Glomerular visceral epithelial cell (primary cell): ENCODE measurements around the gene NDUFS7.

Source experiments
- DNase-seq: peaks from one replicate; pipeline ENCODE4 v3.0.0-alpha.2; 2016; ENCODE audit errors: extremely low spot score

Gene NDUFS7

DNA sequence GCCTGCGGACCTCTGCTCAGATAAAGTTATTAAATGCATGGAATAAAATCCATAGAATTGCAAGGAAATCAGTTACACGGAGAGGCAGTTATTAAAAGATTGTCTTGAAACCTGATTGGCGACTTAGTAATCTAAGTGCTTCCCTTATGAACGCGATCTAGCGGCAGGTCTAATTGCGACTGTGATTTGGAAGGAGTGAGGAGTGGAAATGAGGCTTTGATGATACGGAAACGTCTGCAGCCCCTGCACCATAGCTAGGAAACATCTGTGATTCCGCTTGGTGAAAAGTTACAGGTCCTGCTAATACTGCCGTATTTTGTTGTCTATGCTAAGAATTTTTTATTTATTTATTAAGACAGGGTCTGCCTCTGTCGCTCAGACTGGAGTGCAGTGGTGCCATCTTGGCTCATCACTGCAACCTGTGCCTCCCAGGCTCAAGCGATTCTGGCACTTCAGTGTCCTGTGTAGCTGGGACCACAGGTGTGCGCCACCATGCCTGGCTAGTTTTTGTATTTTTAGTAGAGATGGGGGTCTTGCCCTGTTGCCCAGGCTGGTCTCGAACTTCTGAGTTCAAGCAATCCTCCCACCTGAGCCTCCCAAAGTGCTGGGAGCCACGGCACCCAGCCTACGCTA, 887 bp downstream of the NDUFS7 start:
- no peak for DNase-seq

DNA sequence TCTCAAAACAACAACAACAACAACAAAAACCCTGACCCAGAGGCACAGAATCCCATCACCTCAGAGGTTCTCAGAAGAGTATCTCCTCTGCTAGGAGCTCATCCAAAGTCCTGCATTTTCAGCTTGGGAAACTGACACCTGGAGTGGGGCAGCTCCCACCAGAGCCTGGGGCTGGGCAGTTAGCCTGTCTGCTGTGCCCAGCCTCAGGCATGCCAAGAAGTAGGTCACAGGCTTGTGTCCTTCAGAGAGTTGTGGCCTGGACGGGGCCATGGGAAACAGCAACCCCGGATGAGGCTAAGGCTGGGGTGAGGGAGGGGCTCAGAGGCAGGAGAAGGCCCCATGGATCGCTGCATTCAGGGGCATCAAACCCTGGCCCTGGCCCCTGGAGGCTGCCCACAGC, 2.1 kb downstream of the NDUFS7 start:
- DNase-seq, result no peak

- no peak for DNase-seq
Measured at GRCh38 chr19:1386945-1387683, 3.4 kb downstream of the NDUFS7 start.

GRCh38 chr19:1387684-1388636, 4.3 kb downstream of the NDUFS7 start:
- no peak for DNase-seq

GRCh38 chr19:1388637-1389026, 4.9 kb downstream of the NDUFS7 start:
- no peak for DNase-seq

GRCh38 chr19:1389033-1389940, 5.6 kb downstream of the NDUFS7 start:
- no peak for DNase-seq

GRCh38 chr19:1390890-1391423, 7.2 kb downstream of the NDUFS7 start:
- DNase-seq, result no peak

- no peak for DNase-seq
Measured at GRCh38 chr19:1392407-1392806, 8.7 kb downstream of the NDUFS7 start.

GRCh38 chr19:1392939-1393530, 9.3 kb downstream of the NDUFS7 start:
- DNase-seq, result no peak

- DNase-seq, result no peak
Measured at GRCh38 chr19:1393841-1394240, 10.1 kb downstream of the NDUFS7 start.

DNA sequence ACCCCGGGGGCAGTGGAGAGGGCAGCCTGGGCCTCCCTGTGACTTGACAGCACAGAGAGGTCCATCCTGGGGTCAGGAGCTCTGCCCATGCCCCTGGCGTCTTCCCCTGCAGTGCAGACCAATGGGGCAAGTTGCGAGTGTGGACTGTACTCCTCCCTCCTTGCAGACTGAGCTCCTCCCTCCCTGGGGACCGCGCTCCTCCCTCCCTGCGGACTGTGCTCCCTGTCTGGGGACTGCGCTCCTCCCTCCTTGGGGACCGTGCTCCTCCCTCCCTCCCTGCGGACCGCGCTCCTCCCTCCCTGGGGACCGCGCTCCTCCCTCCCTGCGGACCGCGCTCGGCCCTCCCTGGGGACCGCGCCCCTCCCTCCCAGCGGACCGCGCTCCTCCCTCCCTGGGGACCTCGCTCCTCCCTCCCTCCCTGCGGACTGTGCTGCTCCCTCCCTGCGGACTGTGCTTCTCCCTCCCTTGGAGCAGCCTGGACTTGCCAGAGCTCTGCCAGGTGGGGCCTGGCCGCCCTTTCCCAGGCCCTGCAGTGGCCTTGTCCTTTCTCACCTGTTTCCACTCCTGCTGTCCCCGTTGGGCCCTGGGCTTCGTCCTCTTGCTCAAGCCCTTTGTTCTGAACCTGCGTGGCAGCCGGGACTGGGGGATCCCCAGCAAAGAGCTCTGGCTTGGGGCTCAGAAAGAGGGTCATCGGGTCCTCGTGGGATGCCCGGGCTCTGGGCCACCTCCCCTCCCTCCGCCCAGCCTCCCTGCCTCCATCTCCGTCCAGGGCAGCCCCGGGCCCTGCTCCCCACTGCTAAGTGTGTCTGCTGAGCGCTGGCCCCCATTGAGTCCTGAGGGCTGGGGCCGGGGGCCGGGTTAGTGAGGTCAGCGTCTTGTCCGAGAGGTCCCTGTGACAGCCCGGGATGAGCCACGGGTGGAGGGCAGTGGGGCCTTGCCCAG, 10.8 kb downstream of the NDUFS7 start:
- DNase-seq, result no peak

DNA sequence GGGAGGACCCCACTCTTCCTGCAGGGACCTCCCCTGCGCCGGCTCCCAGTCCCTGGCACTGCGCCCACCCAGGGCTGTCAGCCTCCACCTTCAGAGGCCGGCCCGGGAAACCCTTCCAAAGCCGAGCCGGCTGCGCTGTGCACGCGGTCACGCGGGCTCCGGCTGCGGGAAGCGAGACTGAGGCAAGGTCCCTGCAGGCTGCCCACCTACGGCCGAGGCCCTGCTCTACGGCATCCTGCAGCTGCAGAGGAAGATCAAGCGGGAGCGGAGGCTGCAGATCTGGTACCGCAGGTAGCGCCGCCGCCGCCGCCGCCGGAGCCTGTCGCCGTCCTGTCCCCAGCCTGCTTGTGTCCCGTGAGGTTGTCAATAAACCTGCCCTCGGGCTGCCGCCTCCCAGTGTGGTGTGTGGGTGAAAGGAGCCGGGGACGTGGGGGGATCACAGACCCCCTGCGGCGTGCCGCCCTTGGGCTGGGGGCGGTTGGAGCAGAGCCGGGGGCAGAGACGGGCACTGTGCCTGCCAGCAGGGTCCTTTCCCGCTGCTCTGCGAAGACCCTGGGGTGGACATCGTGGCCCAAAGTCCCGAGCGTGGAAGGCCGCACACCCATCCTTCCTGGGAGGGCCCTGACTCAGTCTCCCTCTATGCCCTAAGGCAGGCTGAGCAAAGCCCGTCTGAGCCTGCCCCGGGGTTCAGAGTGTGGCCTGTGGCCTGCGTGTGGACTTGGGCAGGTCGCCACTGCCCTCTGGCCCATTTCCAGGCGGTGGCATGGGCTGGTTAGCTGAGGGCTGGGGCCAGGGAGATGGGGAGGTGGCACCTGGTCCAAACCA, 11.7 kb downstream of the NDUFS7 start:
- DNase-seq, result no peak

DNA sequence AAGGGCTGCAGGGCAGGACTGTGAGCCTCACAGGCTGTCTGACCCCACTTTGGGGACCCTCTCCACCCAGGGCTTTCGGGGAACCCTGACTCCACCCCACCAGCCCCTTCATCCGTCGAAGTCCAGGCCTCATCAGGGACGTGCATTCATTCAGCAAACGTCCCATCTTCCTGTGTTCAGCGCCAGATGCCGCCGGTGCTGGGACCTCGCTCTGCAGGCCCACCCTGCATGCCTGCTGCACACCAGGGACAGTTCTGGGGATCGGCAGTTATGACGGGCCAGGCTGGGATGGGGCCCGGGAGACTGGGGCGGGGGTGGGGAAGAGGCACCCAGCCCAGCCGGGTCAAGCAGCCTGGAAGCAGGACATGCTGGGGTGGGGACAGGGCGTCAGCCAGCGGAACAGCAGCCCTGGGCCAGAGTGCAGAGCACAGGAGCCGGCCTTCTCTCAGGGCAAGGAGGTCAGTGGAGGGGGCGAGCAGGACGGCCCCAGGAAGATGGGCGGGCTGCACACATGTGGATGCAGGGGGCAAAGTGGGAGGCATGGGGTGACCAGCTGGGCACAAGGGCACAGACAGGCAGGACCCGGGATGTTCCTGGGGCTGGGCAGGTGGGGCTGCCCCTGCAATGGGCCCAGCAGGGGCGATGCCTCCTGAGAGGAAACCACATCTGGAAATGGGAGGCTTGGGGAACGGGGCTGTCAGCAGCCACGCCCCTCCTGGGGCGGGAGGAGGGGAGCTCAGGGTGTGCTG, 12.5 kb downstream of the NDUFS7 start:
- no peak for DNase-seq

DNA sequence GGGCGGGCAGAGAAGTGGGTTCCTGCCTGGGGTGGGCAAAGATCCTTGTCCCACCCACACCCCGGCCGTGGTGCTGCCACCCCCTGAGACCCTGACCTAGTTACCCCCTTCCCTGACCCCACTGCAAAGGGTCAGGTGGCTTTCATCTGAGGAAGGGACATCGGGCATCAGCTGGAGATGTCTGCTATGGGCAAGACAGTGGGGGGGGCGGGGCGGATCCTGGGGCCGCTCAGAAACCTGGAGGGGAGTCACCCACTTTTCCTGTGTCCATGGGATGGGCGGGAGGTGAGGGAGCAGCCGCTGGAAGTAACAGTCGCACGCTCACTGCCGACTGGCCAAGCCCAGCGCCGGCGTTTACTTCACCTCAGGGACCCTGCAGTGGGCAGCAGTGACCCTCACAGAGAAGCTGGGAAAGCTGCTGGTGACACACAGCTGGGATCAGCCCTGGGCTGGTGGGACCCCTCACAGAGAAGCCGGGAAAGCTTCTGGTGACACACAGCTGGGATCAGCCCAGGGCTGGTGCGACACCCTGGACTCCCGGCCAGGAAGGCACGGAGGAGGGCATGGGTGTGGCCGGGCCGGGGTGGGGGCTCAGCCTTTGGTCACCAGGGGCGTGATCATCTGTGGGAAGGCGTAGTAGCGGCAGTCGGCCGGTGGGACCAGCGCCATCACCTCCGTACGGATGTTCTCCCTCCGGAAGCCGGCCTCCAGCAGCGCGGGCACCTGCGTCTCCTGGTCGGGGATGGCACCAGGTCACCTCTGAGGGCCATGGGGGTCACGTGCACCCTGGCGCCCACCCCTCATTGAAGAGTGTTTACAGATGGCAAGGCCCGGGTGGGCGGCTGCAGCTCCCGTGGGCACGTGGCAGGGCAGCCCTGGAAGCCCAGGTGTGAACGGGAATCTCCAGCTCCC, 13.3 kb downstream of the NDUFS7 start:
- no peak for DNase-seq

DNA sequence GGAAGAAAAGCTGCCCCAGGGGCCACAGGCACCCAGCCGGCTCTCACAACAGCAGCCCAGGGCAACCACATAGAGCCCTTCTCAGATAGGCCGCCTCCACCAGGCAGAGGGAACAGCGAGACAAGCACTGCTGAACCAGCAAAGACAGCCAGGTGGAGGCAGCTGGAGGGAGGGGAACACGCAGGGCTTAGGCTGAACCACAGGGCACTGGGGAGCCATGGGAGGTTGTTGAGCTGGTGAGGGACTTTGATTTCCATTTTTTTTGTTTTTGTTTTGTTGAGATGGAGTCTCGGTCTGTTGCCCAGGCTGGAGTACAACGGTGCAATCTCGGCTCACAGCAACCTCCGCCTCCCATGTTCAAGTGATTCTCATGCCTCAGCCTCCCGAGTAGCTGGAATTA, 14.1 kb downstream of the NDUFS7 start:
- no peak for DNase-seq

DNA sequence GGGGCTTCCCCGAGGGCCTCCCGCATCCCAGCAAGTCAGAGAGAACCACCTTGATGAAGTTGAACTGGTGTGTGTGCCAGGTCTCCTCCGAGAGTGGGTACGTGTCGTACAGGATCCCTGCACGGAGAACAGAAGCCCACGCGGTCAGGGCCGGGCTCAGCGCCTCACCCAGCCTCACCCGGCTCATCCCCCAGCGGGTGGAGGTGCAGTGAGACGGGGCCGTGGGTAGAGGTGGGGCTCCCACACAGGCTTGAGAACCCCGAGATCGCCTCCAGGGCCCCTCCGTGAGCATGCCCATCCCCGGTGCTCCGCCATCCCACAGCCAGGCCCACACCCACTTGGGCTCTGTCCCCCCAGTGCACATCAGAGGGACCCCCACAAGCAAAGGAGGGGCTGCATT, 15.4 kb downstream of the NDUFS7 start:
- DNase-seq, result no peak

DNA sequence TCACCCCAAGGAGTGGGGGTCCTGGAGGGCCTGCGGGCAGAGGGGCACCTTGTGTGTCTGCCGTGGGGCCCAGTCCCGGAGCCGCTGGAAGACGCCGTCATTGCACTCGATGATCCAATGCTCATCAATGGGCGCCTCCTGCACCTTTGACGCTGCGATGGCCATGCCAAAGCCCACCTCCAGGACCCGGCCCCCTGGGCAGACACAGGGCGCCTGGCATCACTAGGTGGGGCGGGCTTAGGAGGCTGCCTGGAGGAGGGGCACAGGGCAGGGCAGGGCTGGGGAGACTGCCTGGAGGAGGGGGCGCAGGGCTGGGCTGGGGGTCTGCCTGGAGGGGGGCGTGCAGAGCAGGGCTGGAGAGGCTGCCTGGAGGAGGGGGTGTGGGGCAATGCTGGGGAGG, 16.0 kb downstream of the NDUFS7 start:
- no peak for DNase-seq
